Glutamatergic neuron (in vitro differentiated cells): ENCODE measurements around the gene GIT2. TPM values are rescaled to one million over a fixed set of nuclear protein-coding genes. Genes with fewer than 3 reads are reported as not detected.

Experiments
- DNase-seq: peaks from one replicate; pipeline ENCODE4 v3.0.0; 2022
- H3K27ac Mint-ChIP-seq: one replicate; pipeline ENCODE4 v1.8.0; 2020; ENCODE audit warnings: mild to moderate bottlenecking, mixed read lengths, inconsistent platforms; ENCODE audit not compliant: unreplicated experiment
- H3K27me3 Mint-ChIP-seq: one replicate; pipeline ENCODE4 v1.8.0; 2020; ENCODE audit warnings: mild to moderate bottlenecking, moderate library complexity, mixed read lengths, inconsistent platforms; ENCODE audit not compliant: unreplicated experiment
- H3K36me3 Mint-ChIP-seq: one replicate; pipeline ENCODE4 v1.8.0; 2020; ENCODE audit warnings: mild to moderate bottlenecking, mixed read lengths, inconsistent platforms; ENCODE audit not compliant: unreplicated experiment
- H3K4me1 Mint-ChIP-seq: one replicate; pipeline ENCODE4 v1.8.0; 2020; ENCODE audit warnings: mild to moderate bottlenecking, low read depth, mixed read lengths, inconsistent platforms; ENCODE audit not compliant: unreplicated experiment
- H3K4me3 Mint-ChIP-seq: one replicate; pipeline ENCODE4 v1.8.0; 2020; ENCODE audit warnings: mild to moderate bottlenecking, mixed read lengths, inconsistent platforms; ENCODE audit not compliant: unreplicated experiment
- H3K9me3 Mint-ChIP-seq: one replicate; pipeline ENCODE4 v1.8.0; 2020; ENCODE audit warnings: mild to moderate bottlenecking, moderate library complexity, mixed read lengths, inconsistent platforms; ENCODE audit not compliant: unreplicated experiment
- total RNA-seq: library from RNA; stranded (reverse); fragmentation: NEBNext Ultra II Directional; extraction: Animal tissue kit (Norgen Biotek cat#: 25700); gene quantifications from one replicate; pipeline ENCODE4 v1.2.1, GENCODE V29; 2021; ENCODE audit not compliant: unreplicated experiment
- TF ChIP-seq, protein P1 (sequence below): fragments of 200-600 bp; sonication (generic); IDR thresholded peaks from one replicate; pipeline ENCODE4 v1.5.0; 2021; ENCODE audit not compliant: partially characterized antibody, unreplicated experiment

The GIT2 gene
- total RNA-seq, 1 donor from 2014 or later: 54.9 TPM

DNA sequence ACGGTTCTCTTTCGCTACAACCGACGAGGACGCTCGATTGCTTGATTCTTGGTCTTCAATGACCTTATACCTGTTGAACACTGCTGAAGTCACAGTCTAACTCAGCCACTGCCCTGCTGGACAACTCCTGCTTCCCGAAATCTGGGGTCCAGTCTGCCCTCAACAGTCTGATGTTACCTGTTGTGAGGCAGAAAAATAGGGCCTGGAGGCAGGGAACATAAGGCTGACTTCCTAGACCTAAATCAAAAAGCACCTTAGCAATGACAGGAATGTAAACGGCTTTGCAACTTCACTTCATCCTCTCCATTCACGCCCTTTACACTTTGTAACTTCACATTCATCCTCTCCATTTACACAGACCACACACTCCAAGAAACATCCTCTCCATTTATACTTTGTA is 115.2 kb downstream of the GIT2 start:
- H3K36me3 Mint-ChIP-seq: peaks cover 6% of the 10 kb centered on the region
- peaks cover 24% of the 10 kb centered on the region for H3K4me1 Mint-ChIP-seq
- TF ChIP-seq, protein P1, sequence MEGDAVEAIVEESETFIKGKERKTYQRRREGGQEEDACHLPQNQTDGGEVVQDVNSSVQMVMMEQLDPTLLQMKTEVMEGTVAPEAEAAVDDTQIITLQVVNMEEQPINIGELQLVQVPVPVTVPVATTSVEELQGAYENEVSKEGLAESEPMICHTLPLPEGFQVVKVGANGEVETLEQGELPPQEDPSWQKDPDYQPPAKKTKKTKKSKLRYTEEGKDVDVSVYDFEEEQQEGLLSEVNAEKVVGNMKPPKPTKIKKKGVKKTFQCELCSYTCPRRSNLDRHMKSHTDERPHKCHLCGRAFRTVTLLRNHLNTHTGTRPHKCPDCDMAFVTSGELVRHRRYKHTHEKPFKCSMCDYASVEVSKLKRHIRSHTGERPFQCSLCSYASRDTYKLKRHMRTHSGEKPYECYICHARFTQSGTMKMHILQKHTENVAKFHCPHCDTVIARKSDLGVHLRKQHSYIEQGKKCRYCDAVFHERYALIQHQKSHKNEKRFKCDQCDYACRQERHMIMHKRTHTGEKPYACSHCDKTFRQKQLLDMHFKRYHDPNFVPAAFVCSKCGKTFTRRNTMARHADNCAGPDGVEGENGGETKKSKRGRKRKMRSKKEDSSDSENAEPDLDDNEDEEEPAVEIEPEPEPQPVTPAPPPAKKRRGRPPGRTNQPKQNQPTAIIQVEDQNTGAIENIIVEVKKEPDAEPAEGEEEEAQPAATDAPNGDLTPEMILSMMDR: no peak
- DNase-seq: no peak
- peak overlapping the region; percentile 92 for H3K4me3 Mint-ChIP-seq
- peak overlapping the region; percentile 67 for H3K27ac Mint-ChIP-seq
- H3K9me3 Mint-ChIP-seq: peaks cover 14% of the 10 kb centered on the region
- peaks cover 13% of the 10 kb centered on the region for H3K27me3 Mint-ChIP-seq

DNA sequence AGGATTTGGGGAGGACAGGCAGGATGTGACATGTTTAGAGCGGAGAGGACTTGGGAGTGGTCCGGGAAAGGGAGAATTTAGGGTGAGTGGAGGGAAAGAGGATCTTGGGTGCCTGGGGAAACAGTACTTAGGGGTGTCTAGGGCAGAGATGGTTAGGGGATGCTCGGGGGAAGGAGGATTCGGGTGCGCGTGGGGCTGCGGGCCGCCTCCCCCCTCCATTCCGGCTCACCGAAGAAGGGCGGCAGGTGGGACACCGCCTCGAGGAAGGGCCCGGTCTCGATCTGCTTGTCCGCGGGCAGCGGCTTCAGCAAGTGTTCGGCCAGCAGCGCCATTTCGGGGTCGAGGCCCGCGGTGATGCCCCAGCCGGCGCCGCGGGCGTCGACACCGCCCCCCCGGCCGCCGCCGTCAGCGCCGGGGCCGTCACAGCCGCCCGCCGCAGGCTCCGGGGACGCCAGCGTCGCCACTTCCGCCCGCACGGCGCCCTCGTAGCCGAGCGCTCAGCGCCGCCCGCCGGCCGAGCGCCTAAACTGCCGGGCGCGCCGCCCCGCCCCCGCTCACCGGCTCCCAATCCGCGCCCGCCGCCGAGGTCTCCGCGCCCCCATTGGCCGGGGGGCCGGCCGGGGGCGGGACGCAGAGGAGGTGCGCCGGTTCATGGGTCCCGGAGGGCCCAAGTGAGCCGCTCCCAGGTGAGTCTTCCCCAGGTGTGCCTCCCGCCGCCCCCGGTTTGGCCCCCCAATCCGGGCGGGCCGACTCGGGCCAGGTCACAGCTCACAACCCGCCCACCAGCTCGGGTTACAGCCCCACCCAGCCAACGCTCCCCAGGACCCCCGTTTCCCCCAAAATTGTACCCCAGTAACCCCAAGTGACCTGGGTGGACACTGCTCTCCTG is 115.9 kb downstream of the GIT2 start, which contains the start of gene GLTP:
TSS of gene GLTP (minus strand) at position 499 of the 889 bp plus-strand sequence. CDS start at position 332, 167 bp downstream.
- peaks cover 13% of the 10 kb centered on the region for H3K27me3 Mint-ChIP-seq
- peak within 1 kb of the TSS; percentile 79 for H3K27ac Mint-ChIP-seq
- peak; percentile 90 for DNase-seq
- peaks cover 27% of the 10 kb centered on the region for H3K4me1 Mint-ChIP-seq
- H3K4me3 Mint-ChIP-seq: peak within 1 kb of the TSS; percentile 98
- TF ChIP-seq, protein P1: peak; percentile 47
- peaks cover 6% of the 10 kb centered on the region for H3K36me3 Mint-ChIP-seq
- peaks cover 14% of the 10 kb centered on the region for H3K9me3 Mint-ChIP-seq

Other genes with a start within 250 kb of the GIT2 start
- 0.17 TPM for gene TRPV4, start 163.0 kb downstream of the GIT2 start, total RNA-seq
- 22.6 TPM for gene GLTP, start 115.8 kb downstream of the GIT2 start, total RNA-seq
- gene TCHP, start 96.1 kb downstream of the GIT2 start, total RNA-seq: 31.7 TPM
- 139 TPM for gene ANKRD13A, start 3.1 kb upstream of the GIT2 start, total RNA-seq
- 43.3 TPM for gene C12orf76, start 52.2 kb upstream of the GIT2 start, total RNA-seq
- gene IFT81, start 128.0 kb upstream of the GIT2 start, total RNA-seq: 27.6 TPM